Small intestine (tissue), 7 donors: ENCODE data around the gene SESN2. TPM values are rescaled to one million over a fixed set of nuclear protein-coding genes. Genes with fewer than 3 reads are reported as not detected.

Experiments used
- DNase-seq, 2 donors: peaks; one replicate each; pipeline versions ENCODE4 v3.0.0 to v3.0.0-alpha.2; 2013
- FAIRE-seq: peaks from 2 replicates; lab custom pipeline; 2012; peaks lifted over from hg19 to GRCh38; lab: Jason Lieb, UNC
- H3K27ac ChIP-seq, 3 donors: one replicate each; pipeline ENCODE4 v1.5.1; 2013; ENCODE audit warnings: low read length in 2 of 3, mild to moderate bottlenecking in 2 of 3, control low read depth in 1 of 3, inconsistent platforms in 1 of 3, low read depth in 1 of 3, moderate library complexity in 1 of 3
- H3K27me3 ChIP-seq, 3 donors: one replicate each; pipeline ENCODE4 v1.6.1; 2013; ENCODE audit warnings: low read length in 3 of 3, inconsistent platforms in 1 of 3; ENCODE audit not compliant: control insufficient read depth in 3 of 3, insufficient read depth in 3 of 3
- H3K36me3 ChIP-seq, 3 donors: one replicate each; pipeline ENCODE4 v1.6.1; 2013; ENCODE audit warnings: low read length in 3 of 3, inconsistent platforms in 1 of 3, low read depth in 1 of 3, mild to moderate bottlenecking in 1 of 3, moderate library complexity in 1 of 3; ENCODE audit not compliant: control insufficient read depth in 3 of 3, insufficient read depth in 2 of 3
- H3K4me1 ChIP-seq, 3 donors: one replicate each; pipeline ENCODE4 v1.6.1; 2013; ENCODE audit warnings: low read length in 2 of 3, inconsistent platforms in 1 of 3, low read depth in 1 of 3, mild to moderate bottlenecking in 1 of 3, moderate library complexity in 1 of 3; ENCODE audit not compliant: control insufficient read depth in 3 of 3, insufficient read depth in 2 of 3
- H3K4me3 ChIP-seq, 3 donors: one replicate each; pipeline ENCODE4 v1.5.1; 2013; ENCODE audit warnings: low read length in 3 of 3, control low read depth in 1 of 3, inconsistent platforms in 1 of 3, low read depth in 1 of 3, mild to moderate bottlenecking in 1 of 3, moderate library complexity in 1 of 3
- H3K9me3 ChIP-seq, 2 donors: one replicate each; pipeline ENCODE4 v1.6.1; 2013; ENCODE audit warnings: low read depth in 1 of 2, low read length in 1 of 2; ENCODE audit not compliant: control insufficient read depth in 2 of 2, insufficient read depth in 1 of 2
- WGBS, 3 donors: extraction: QIAGEN DNeasy Blood & Tissue Kit; methylation state at CpG; one replicate each; pipeline ENCODE4 v1.1.7; 2013; 5-methylcytosine and 5-hydroxymethylcytosine counted together
- polyA plus RNA-seq, 4 donors: library from polyadenylated mRNA; stranded (reverse) in 3 of 4; unstranded in 1 of 4; fragments of 200-250 nt in 3 of 4; fragments of 120-200 nt in 1 of 4; gene quantifications; one replicate each; pipeline versions ENCODE4 v1.2.1 to v1.2.3, GENCODE V29; 2013
- donor health status: healthy with polysubstance abuse.
- donor health status: control.
- donor health status: control.
- donor health status: Bipolar disorder and iron deficiency.
- donor health status: healthy.

The SESN2 gene
- polyA plus RNA-seq, 4 donors, result 16.8 to 42.1 (median 30.4) TPM

DNA sequence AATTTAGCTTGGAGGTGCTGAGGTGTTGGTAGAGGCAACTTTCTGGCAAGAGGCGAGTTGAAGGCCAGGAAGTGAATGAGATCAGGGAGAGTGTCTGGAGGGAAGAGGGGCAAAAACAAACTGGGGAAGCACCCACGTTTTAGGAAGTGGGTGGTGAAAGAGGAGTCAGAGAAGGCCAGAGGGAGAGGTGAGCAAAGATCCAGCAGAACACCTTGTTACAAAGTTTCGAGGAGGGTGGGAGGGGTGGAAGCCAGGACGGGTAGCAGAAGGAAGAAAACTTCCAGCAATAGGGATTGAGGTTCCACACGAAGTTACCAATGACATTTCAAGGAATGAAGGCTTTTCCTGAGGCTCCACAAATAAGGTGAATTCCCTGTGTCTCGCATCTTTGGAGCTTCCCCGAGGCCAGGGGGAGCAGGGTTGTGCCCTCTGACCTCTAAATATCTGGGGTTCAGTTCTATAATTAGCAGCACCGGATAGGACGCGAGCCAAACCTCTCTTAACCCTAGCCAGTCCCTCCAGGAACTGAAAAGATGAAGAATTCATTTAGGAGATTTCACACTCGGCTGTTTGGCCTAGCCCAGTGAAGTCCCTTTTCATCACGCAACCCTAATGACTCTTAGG is 578 bp upstream of the SESN2 start:
- H3K9me3 ChIP-seq, result no peaks in the 10 kb centered on the region
- DNase-seq (no peak), FAIRE-seq (no peak)
- 5 to 15% (median 10%) methylated on average over 12 of the region's 12 CpGs for WGBS, 3 donors
- peaks cover 0 to 4% (median 0%) of the 10 kb centered on the region in 3 donors for H3K36me3 ChIP-seq
- H3K27ac ChIP-seq, result peak overlapping the region in 1 of 3 donors; percentile 91
- peak overlapping the region in 2 of 3 donors; percentile 2 to 30 for H3K4me3 ChIP-seq
- no peaks in the 10 kb centered on the region for H3K27me3 ChIP-seq
- H3K4me1 ChIP-seq, result peaks cover 9 to 25% (median 16%) of the 10 kb centered on the region in 3 donors

DNA sequence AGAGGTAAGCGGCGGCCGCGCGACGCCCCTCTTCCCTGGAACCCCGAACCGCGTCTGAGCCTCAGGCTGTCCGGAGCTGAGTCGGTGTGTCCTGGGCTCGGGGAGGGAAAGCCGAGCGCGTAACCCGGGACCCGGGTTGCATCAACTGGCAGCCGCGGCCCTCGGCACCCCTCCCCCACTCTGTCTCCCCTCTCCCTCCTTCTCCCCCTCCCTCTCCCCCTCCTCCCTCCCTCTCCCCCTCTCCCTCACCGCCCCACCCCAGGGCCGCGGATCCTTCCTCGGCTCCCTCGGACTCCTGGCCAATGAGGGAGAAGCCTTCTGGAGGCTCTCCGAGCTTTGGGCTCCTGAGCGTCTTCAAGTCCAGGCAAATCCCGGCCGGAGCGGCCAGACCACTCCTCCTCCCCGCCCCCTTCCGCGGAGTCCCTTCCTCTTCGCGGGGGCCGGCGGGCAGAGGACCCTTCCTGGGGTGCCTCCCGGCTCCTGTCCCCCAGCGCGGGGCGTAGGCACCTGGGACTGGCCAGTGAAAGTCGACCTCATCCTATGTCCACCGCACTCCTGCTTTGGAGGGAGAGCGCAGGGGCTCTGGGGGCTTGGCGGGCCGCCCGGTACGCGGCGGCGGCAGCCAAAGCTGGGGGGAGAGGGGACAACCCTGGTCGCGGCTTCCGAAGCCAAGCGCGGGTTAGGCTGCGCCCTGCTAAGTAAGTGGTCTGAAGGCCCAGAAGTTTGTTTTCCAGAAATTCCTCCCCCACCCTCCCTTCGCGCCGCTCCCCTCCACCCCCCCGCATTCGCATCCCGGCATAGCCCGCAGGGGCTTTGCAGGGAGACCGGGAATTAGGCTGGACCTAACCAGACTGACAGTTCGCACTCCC is 850 bp downstream of the SESN2 start:
- DNase-seq (peak; percentile 66 to 73), FAIRE-seq (no peak)
- 2 to 3% (median 3%) methylated on average over 53 to 66 of the region's 66 CpGs for WGBS, 3 donors
- Histone ChIP-seq H3K27me3 (no peaks in the 10 kb centered on the region), H3K9me3 (no peaks in the 10 kb centered on the region), H3K27ac (peak overlapping the region; percentile 81 to 92 (median 91)), H3K4me1 (peaks cover 15 to 31% (median 16%) of the 10 kb centered on the region in 3 donors), H3K36me3 (peaks cover 0 to 4% (median 0%) of the 10 kb centered on the region in 3 donors), H3K4me3 (peak overlapping the region; percentile 79 to 98 (median 97))

- H3K4me1 ChIP-seq, result peaks cover 16 to 31% (median 18%) of the 10 kb centered on the region in 3 donors
- no peaks in the 10 kb centered on the region for H3K27me3 ChIP-seq
- no peak overlapping the region for H3K27ac ChIP-seq
- peaks cover 0 to 4% (median 0%) of the 10 kb centered on the region in 3 donors for H3K36me3 ChIP-seq
- WGBS, 3 donors, result 17 to 41% (median 34%) methylated on average over 7 of the region's 7 CpGs
- no peaks in the 10 kb centered on the region for H3K9me3 ChIP-seq
- FAIRE-seq, result no peak
- peak in 1 of 2 donors; percentile 26 for DNase-seq
- peak overlapping the region; percentile 79 to 98 (median 97) for H3K4me3 ChIP-seq
Measured at GRCh38 chr1:28260803-28261174, 1.5 kb downstream of the SESN2 start.

- FAIRE-seq (no peak), DNase-seq (no peak)
- Histone ChIP-seq H3K36me3 (peaks cover 0 to 14% (median 0%) of the 10 kb centered on the region in 3 donors), H3K4me3 (no peak overlapping the region), H3K27me3 (no peaks in the 10 kb centered on the region), H3K27ac (no peak overlapping the region), H3K9me3 (no peaks in the 10 kb centered on the region), H3K4me1 (peaks cover 5 to 41% (median 25%) of the 10 kb centered on the region in 3 donors)
- WGBS, 3 donors, result 94 to 100% (median 94%) methylated on average over 1 of the region's 1 CpG
Measured at GRCh38 chr1:28264897-28265296, 5.6 kb downstream of the SESN2 start.

DNA sequence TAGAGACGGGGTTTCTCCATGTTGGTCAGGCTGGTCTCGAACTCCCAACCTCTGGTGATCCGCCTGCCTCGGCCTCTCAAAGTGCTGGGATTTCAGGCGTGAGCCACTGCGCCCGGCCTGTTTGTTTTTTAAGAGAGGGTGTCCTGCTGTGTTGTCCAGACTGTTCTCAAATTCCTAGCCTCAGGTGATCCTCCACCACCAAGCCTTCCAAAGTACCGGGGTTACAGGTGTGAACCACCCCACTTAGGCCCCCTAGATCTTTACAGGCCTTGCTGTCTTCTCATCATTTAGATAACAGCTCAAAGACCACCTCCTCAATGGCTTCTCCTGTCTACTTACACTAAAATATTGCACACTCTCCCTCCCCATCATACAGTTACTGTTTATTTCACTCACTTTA is 6.3 kb downstream of the SESN2 start:
- Histone ChIP-seq H3K27me3 (no peaks in the 10 kb centered on the region), H3K4me3 (no peak overlapping the region), H3K36me3 (peaks cover 0 to 16% (median 0%) of the 10 kb centered on the region in 3 donors), H3K27ac (no peak overlapping the region), H3K9me3 (no peaks in the 10 kb centered on the region), H3K4me1 (peaks cover 5 to 41% (median 24%) of the 10 kb centered on the region in 3 donors)
- DNase-seq (no peak), FAIRE-seq (no peak)
- 91 to 92% (median 92%) methylated on average over 8 of the region's 8 CpGs for WGBS, 3 donors

DNA sequence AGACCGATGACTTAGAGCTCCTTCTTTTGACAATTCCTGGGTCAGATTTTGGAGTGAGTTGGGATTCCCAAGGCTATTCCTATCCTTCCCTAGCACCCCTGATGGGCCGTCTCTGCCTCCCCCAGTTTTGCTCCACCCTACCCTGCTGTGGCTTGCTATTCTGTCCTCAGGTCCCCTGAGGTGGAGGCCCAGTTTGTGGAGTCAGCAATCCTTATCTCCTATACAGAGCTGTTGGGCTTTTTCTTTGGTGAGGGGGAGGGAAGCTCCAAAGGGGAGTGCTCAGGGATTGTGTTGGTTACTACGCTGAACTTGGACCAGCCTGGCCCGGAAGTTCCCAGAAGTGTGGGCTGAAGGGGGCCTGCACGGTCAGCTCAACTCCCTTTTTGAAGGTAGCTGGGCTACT is 7.6 kb downstream of the SESN2 start:
- peak in 1 of 2 donors; percentile 75 for DNase-seq
- no peaks in the 10 kb centered on the region for H3K9me3 ChIP-seq
- H3K27ac ChIP-seq, result peak overlapping the region in 1 of 3 donors; percentile 64
- H3K27me3 ChIP-seq, result no peaks in the 10 kb centered on the region
- peaks cover 0 to 27% (median under 1%) of the 10 kb centered on the region in 3 donors for H3K36me3 ChIP-seq
- no peak for FAIRE-seq
- no peak overlapping the region for H3K4me3 ChIP-seq
- 50 to 64% (median 58%) methylated on average over 5 of the region's 5 CpGs for WGBS, 3 donors
- H3K4me1 ChIP-seq, result peaks cover 5 to 37% (median 16%) of the 10 kb centered on the region in 3 donors

DNA sequence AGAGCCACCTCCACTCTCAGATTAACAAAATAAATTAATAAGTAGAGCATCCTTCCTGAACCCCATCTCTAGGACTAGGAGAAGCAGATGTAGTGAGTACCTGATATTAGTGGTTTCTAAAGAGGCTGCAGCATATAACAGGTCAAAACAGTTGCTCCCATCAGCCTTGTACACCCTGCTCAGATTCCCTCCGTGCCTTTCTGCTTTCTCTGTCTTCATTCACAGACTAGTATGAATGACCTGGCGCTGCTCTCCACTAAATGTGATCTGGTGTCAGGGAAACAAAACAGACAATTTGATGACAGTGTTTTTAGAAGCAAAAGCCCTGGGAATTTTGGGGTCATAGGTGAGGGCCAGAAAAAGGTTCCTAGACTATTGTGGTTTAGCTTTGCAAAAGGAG is 8.3 kb downstream of the SESN2 start:
- no peaks in the 10 kb centered on the region for H3K9me3 ChIP-seq
- 88 to 94% (median 88%) methylated on average over 2 of the region's 2 CpGs for WGBS, 3 donors
- DNase-seq, result no peak
- peaks cover 3 to 33% (median 16%) of the 10 kb centered on the region in 3 donors for H3K4me1 ChIP-seq
- H3K36me3 ChIP-seq, result peaks cover 0 to 34% (median 4%) of the 10 kb centered on the region in 3 donors
- FAIRE-seq, result no peak
- no peak overlapping the region for H3K27ac ChIP-seq
- H3K4me3 ChIP-seq, result no peak overlapping the region
- H3K27me3 ChIP-seq, result no peaks in the 10 kb centered on the region

GRCh38 chr1:28269529-28269928 is 10.2 kb downstream of the SESN2 start:
- FAIRE-seq, result no peak
- peaks cover 0 to 23% (median 16%) of the 10 kb centered on the region in 3 donors for H3K4me1 ChIP-seq
- H3K27me3 ChIP-seq, result no peaks in the 10 kb centered on the region
- H3K27ac ChIP-seq, result no peak overlapping the region
- DNase-seq, result no peak
- no peaks in the 10 kb centered on the region for H3K9me3 ChIP-seq
- no peak overlapping the region for H3K4me3 ChIP-seq
- peaks cover 10 to 47% (median 12%) of the 10 kb centered on the region in 3 donors for H3K36me3 ChIP-seq
- WGBS, 3 donors, result 47 to 64% (median 63%) methylated on average over 2 of the region's 2 CpGs
